ENCODE data around the gene DIPK1C. TPM values are rescaled to one million over a fixed set of nuclear protein-coding genes. Genes with fewer than 3 reads are reported as not detected.

The DIPK1C gene
- total and polyA plus RNA-seq, 9 of the 15 experiments (the other 6 are each of a cell fraction or from before 2014, with no cell fraction given): 0.04 to 0.32 (median 0.15) TPM; not detected in 2

DNA sequence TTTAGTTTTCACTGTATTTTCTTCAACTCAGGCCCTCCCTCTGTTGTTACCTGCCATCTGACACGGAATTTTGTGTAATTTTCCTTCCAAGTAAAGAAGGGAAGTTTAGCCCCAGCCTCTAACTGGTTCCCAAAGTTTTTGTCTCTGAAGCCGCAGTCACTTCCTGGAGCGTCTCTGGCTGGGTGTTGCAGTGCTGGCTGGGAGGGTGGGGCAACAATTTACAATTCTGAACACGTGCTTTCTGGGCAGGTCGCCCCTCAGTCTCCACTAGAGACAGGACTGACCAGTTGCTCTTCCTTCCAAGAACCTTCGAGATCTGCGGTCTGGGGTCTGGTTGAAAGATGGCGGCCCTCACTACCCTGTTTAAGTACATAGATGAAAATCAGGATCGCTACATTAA is 42.5 kb upstream of the DIPK1C start (continued):
- no peak for TF ChIP-seq HEY1 (CRISPR knock-in tag; IDR thresholded peaks at IDR 0.05; ENCODE audit: borderline replicate concordance)
- TF ChIP-seq, protein P1, sequence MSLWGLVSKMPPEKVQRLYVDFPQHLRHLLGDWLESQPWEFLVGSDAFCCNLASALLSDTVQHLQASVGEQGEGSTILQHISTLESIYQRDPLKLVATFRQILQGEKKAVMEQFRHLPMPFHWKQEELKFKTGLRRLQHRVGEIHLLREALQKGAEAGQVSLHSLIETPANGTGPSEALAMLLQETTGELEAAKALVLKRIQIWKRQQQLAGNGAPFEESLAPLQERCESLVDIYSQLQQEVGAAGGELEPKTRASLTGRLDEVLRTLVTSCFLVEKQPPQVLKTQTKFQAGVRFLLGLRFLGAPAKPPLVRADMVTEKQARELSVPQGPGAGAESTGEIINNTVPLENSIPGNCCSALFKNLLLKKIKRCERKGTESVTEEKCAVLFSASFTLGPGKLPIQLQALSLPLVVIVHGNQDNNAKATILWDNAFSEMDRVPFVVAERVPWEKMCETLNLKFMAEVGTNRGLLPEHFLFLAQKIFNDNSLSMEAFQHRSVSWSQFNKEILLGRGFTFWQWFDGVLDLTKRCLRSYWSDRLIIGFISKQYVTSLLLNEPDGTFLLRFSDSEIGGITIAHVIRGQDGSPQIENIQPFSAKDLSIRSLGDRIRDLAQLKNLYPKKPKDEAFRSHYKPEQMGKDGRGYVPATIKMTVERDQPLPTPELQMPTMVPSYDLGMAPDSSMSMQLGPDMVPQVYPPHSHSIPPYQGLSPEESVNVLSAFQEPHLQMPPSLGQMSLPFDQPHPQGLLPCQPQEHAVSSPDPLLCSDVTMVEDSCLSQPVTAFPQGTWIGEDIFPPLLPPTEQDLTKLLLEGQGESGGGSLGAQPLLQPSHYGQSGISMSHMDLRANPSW (CRISPR knock-in tag; IDR thresholded peaks at IDR 0.05): no peak
- no peak for TF ChIP-seq ZFP36 (IDR thresholded peaks at IDR 0.05; ENCODE audit: low read depth, low read length, partially characterized antibody)
- no peak for TF ChIP-seq ZNF444 (CRISPR knock-in tag; IDR thresholded peaks at IDR 0.05)
- TF ChIP-seq ZNF197 (CRISPR knock-in tag; IDR thresholded peaks at IDR 0.05; ENCODE audit: low read depth): no peak
- no peak for TF ChIP-seq HDAC2 (IDR thresholded peaks at IDR 0.05)
- TF ChIP-seq KLF10 (CRISPR knock-in tag; IDR thresholded peaks at IDR 0.05): no peak
- 0 out of 4 replicates have a peak, but pooled peaks of 1 of the 2 experiments have one; percentile 31 for TF ChIP-seq MAZ (CRISPR knock-in tag; conservative IDR thresholded peaks at IDR 0.05 in 1 of 2, IDR thresholded peaks at IDR 0.05 in 1 of 2)
- TF ChIP-seq PHF21A (IDR thresholded peaks at IDR 0.05; ENCODE audit: borderline replicate concordance, low read depth): no peak
- no peak for TF ChIP-seq SOX6 (IDR thresholded peaks at IDR 0.05)
- TF ChIP-seq BRD4 (IDR thresholded peaks at IDR 0.05): no peak
- TF ChIP-seq ARID1B (IDR thresholded peaks at IDR 0.05): no peak
- no peak for TF ChIP-seq BCOR (IDR thresholded peaks at IDR 0.05)
- no peak for TF ChIP-seq RUNX1 (IDR thresholded peaks at IDR 0.05; ENCODE audit: low read depth)
- no peak for TF ChIP-seq NFATC3 (IDR thresholded peaks at IDR 0.05)
- TF ChIP-seq, protein P2, sequence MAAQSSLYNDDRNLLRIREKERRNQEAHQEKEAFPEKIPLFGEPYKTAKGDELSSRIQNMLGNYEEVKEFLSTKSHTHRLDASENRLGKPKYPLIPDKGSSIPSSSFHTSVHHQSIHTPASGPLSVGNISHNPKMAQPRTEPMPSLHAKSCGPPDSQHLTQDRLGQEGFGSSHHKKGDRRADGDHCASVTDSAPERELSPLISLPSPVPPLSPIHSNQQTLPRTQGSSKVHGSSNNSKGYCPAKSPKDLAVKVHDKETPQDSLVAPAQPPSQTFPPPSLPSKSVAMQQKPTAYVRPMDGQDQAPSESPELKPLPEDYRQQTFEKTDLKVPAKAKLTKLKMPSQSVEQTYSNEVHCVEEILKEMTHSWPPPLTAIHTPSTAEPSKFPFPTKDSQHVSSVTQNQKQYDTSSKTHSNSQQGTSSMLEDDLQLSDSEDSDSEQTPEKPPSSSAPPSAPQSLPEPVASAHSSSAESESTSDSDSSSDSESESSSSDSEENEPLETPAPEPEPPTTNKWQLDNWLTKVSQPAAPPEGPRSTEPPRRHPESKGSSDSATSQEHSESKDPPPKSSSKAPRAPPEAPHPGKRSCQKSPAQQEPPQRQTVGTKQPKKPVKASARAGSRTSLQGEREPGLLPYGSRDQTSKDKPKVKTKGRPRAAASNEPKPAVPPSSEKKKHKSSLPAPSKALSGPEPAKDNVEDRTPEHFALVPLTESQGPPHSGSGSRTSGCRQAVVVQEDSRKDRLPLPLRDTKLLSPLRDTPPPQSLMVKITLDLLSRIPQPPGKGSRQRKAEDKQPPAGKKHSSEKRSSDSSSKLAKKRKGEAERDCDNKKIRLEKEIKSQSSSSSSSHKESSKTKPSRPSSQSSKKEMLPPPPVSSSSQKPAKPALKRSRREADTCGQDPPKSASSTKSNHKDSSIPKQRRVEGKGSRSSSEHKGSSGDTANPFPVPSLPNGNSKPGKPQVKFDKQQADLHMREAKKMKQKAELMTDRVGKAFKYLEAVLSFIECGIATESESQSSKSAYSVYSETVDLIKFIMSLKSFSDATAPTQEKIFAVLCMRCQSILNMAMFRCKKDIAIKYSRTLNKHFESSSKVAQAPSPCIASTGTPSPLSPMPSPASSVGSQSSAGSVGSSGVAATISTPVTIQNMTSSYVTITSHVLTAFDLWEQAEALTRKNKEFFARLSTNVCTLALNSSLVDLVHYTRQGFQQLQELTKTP (IDR thresholded peaks at IDR 0.05; ENCODE audit: low read depth in 1 of 2, partially characterized antibody in 2 of 2): no peak
- no peak for TF ChIP-seq FOXM1 (IDR thresholded peaks at IDR 0.05; ENCODE audit: low read depth)
- no peak for TF ChIP-seq FOXM1 (CRISPR knock-in tag; IDR thresholded peaks at IDR 0.05; ENCODE audit: low read depth)
- 0 out of 2 replicates have a peak, but pooled peaks have one; percentile 40 for TF ChIP-seq GTF2E2 (tag; IDR thresholded peaks at IDR 0.05)
- TF ChIP-seq, protein P3, sequence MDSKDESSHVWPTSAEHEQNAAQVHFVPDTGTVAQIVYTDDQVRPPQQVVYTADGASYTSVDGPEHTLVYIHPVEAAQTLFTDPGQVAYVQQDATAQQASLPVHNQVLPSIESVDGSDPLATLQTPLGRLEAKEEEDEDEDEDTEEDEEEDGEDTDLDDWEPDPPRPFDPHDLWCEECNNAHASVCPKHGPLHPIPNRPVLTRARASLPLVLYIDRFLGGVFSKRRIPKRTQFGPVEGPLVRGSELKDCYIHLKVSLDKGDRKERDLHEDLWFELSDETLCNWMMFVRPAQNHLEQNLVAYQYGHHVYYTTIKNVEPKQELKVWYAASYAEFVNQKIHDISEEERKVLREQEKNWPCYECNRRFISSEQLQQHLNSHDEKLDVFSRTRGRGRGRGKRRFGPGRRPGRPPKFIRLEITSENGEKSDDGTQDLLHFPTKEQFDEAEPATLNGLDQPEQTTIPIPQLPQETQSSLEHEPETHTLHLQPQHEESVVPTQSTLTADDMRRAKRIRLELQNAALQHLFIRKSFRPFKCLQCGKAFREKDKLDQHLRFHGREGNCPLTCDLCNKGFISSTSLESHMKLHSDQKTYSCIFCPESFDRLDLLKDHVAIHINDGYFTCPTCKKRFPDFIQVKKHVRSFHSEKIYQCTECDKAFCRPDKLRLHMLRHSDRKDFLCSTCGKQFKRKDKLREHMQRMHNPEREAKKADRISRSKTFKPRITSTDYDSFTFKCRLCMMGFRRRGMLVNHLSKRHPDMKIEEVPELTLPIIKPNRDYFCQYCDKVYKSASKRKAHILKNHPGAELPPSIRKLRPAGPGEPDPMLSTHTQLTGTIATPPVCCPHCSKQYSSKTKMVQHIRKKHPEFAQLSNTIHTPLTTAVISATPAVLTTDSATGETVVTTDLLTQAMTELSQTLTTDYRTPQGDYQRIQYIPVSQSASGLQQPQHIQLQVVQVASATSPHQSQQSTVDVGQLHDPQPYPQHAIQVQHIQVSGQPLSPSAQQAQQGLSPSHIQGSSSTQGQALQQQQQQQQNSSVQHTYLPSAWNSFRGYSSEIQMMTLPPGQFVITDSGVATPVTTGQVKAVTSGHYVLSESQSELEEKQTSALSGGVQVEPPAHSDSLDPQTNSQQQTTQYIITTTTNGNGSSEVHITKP (IDR thresholded peaks at IDR 0.05; ENCODE audit: partially characterized antibody): no peak
- TF ChIP-seq TRIM28 (IDR thresholded peaks at IDR 0.05): no peak
